GM21825 (cell line): Measurements from ENCODE around the gene LY6G6D.

Source experiments
- ATAC-seq: cut with Tn5 transposase; IDR thresholded peaks from one replicate; pipeline ENCODE4 v1.9.1; 2021; ENCODE audit warnings: mild to moderate bottlenecking, moderate library complexity; ENCODE audit not compliant: unreplicated experiment

LY6G6D gene

GRCh38 chr6:31715022-31715958, at the start of gene LY6G6D:
Gene LY6G6D (plus strand): TSS chr6:31715348. CDS start chr6:31715356, 8 bp downstream.
- ATAC-seq = no peak

GRCh38 chr6:31665501-31666336, 49.4 kb upstream of the LY6G6D start, which contains the start of gene CSNK2B:
Gene CSNK2B (plus strand): TSS chr6:31666080. CDS start chr6:31666832, 752 bp downstream.
- ATAC-seq = peak; percentile 68

- ATAC-seq = no peak
Measured at GRCh38 chr6:31666337-31666965, 48.7 kb upstream of the LY6G6D start.

DNA sequence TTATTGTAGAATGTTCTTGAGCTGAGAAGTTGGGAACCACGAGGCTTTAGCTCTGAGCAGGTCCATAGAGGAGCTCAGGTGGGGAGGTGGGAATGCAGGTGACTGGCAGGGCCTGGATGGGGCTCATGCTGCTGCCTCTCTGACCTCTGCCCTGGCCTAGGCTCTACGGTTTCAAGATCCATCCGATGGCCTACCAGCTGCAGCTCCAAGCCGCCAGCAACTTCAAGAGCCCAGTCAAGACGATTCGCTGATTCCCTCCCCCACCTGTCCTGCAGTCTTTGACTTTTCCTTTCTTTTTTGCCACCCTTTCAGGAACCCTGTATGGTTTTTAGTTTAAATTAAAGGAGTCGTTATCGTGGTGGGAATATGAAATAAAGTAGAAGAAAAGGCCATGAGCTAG, 45.5 kb upstream of the LY6G6D start, which contains the start of gene LY6G5B:
LY6G5B (plus strand) TSS at position 301 of the 400 bp plus-strand sequence. CDS start 975 bp downstream, outside the sequence.
- ATAC-seq = no peak

DNA sequence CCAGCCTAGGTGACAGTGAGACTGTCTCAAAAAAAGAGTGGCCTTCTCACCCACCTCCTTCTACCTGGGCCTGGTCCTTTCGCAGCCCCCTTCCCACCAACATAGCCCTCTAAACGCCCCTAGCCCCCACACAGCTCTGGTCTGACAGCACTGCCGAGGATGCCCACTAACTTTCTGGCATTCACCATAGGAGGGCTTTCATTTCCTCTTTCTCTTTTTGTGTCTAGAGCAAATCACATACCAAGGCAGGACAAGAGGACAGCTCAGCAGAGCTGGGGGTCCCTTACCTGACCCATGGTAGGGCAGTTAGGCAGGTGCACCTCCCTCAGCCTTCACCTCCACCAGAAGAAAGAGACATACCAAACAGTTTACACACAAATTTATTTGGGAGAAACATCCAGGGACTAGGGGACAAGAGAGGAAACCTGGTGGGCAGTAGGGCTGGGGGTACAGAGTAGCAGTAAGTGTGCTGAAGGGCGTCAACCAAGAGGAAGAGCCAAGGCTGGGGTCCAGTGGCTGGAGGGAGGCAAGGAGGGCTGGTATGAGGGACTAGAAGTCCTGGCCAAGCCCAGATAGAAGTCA, 38.7 kb upstream of the LY6G6D start:
- no peak for ATAC-seq

GRCh38 chr6:31676904-31677303, 38.2 kb upstream of the LY6G6D start:
- ATAC-seq = no peak

DNA sequence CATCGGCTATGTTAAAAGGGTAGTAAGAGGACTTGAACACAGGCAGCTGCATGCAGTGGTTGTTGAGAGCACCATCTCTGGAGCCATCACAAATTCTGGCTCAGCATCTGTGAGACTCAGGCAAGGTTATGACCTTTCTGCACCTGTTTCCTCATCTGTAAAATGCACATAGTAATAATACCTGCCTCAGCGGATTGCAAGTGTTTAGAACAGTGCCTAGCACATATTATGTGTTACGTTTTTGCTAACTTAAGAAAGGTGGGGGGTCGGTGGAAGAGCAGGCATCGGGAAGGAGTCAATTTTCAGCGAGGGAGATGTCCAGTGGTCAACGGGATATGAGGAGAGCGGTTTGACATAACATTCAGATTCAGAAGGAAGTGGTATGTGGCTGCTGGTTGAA, 37.2 kb upstream of the LY6G6D start:
- no peak for ATAC-seq

- ATAC-seq = peak; percentile 46
Measured at GRCh38 chr6:31680226-31681134, 34.7 kb upstream of the LY6G6D start, which contains the start of gene LY6G5C. Gene LY6G5C (minus strand): TSS chr6:31681067. CDS start chr6:31680373, 694 bp downstream.

DNA sequence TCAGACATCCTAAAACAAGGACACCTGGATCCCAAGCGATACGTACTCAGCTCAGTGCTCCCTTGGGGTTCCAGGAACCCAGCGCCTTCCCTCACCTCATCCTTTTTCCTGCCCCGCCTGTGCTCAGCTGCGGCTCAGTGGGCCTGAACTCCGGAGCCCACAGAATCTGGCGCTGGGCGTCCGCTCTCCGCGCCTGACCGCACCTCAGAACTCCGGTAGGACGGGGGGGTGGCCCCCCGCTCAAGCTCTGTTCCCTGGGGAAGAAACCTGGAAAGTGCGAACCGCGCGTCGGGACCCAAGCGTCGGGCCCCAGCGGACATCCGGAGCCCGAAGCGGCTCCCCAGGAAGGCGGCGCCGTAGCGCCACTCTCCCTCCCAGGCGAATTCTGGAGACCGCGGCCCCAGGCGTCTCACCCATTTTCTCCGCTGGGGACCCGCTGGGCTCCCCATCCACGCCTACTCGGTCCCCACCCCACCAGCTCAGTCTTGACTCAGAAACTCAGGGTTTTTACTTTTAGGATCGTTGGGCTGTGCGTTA, 33.9 kb upstream of the LY6G6D start:
- peak; percentile 26 for ATAC-seq

- ATAC-seq = no peak
Measured at GRCh38 chr6:31683591-31683990, 31.6 kb upstream of the LY6G6D start.

- ATAC-seq = no peak
Measured at GRCh38 chr6:31686483-31686882, 28.7 kb upstream of the LY6G6D start.

DNA sequence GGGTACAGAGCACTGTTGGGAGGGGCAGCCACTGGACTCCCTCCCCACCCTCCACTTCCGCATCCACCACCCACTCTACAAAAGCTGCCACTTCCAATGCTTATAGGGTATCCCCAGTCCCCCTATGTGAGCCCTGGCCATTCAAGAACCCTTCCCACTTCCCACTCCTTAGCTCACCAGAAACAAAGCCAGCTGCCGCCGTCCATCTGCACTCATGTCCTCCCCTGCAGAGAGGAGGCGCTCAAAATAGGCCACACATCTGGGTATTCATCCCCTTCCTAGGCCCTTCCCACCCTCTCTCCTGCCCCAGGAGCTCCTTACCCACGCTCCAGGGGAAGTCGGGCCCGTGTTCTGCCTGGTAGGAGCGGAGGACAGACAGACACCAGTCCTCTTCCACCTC, 27.8 kb upstream of the LY6G6D start:
- ATAC-seq = no peak

GRCh38 chr6:31687860-31688693, 27.1 kb upstream of the LY6G6D start:
- ATAC-seq = no peak

DNA sequence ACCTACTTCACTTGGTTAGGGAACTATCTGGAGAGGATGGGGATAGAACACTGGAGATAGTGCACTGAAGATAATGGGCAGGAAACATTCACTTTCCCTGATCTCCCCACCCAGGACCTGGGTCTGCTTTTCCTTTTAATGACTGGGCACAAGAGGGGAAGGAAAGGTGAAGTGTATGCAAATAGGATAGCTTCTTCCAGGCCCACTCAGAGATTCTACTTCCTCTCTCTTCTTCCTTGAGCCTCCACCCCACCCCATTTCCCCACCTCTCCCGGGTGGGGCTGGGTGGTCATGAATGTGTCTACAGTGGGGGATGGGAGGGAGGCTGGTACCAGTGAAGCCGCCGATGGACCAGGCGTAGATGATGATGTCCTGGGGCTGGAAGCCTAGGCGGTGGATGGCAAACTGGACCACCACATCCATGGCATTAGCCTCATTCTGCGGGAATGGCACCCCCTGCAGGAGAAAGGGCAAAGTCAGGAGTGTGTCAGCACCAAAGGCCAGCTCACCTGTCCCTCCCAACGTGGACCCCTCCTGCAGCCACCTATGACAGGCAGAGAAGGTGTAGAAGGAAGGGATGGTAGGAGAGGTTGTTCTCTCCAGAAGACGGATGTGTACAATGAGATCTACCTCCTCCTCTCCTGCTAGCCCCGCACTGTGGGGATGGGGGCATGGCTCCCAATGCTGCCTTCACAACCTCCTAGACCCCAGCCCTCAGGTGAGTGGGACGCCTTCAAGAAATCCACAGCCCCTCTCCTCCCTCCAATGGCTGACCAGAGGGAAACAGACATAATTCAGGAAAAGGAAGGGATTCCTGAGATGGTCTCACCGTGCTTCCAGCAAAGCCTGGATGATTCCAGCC, 25.7 kb upstream of the LY6G6D start:
- ATAC-seq = no peak

DNA sequence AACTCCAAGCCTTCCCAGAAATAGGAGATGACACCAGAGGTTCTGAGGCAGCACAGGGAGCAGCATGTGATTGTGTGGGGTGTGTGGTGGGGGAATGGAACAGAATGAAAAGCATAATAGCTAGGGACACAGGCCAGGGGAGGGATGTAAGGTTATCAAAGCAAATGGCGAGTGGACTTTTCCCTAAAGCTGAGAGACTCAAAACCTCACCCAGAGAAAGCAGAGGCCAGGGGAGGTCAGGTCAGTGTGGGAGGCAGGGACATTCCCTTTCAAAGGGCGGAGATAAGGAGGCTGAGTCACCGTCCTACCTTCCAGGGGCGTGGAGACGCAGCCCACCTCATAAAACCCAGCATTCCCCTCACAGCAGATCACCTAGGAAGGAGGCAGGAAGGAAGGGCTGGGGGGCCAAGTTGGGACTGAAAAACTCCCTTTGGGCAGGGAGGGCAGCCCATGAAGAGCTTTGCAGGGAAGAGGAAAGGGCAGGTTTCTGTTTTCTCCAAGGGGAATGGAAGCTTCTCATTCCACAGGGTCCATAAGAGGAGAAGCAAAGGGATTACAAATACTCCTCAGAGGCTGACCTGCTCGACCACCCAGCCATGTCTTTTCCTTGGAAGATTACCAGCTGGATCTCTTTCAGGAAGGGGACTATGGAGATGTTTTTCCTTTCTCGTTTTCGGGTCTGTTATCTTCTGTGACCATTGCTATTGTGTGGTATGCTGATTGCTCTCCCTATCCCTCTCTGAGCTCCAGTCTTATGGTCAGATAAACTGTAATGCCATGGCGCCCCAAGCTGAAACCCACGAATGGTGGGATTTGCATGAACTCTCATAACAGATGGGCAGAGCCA, 24.7 kb upstream of the LY6G6D start:
- ATAC-seq = no peak

GRCh38 chr6:31691078-31691463, 24.1 kb upstream of the LY6G6D start:
- ATAC-seq = no peak
